ENCODE data around the gene CATSPERD. TPM values are rescaled to one million over a fixed set of nuclear protein-coding genes. Genes with fewer than 3 reads are reported as not detected.

CATSPERD gene
- total RNA-seq, 2 experiments from 2014 or later, result not detected

DNA sequence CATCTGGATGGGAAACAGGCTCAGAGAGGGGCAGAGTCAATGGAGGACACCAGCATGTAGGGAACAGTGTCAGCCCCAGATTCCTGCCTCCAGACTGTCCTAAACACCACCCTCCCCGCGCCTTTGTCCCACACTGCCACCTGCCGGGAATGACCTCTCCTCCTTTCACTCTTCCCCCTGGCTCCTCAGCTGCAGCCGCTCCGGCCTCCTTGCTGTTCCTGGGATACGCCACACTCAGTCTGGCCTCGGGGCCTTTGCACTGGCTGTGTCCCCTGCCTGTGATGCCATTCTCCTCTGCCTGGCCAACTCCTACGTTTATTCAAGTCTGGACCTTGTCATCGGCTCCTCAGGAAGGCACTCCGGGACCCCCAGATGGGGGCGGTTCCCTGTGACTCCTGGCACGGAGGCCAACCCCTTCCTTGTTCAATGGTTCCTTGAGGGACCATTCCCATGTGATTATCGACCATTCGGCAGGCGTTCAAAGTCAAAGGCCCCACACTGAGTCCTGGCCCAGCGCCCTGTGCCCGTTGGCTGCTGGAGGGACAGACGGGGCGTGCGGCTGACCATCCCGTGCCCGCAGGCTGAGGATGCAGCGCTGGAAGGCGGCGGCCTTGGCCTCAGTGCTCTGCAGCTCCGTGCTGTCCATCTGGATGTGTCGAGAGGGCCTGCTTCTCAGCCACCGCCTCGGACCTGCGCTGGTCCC is 103.3 kb downstream of the CATSPERD start:
- DNase-seq, result no peak
- Mint-ChIP-seq H3K4me3 (no peak overlapping the region), H3K9me3 (no peaks in the 10 kb centered on the region), H3K36me3 (no peaks in the 10 kb centered on the region), H3K27ac (no peak overlapping the region), H3K27me3 (no peaks in the 10 kb centered on the region), H3K4me1 (peaks cover 11% of the 10 kb centered on the region)

GRCh38 chr19:5824751-5825150 is 104.3 kb downstream of the CATSPERD start:
- H3K4me1 Mint-ChIP-seq, result peaks cover 13% of the 10 kb centered on the region
- H3K27ac Mint-ChIP-seq, result no peak overlapping the region
- no peak overlapping the region for H3K4me3 Mint-ChIP-seq
- no peaks in the 10 kb centered on the region for H3K27me3 Mint-ChIP-seq
- no peaks in the 10 kb centered on the region for H3K9me3 Mint-ChIP-seq
- DNase-seq, result no peak
- no peaks in the 10 kb centered on the region for H3K36me3 Mint-ChIP-seq

- Mint-ChIP-seq H3K4me1 (peaks cover 13% of the 10 kb centered on the region), H3K27me3 (no peaks in the 10 kb centered on the region), H3K27ac (no peak overlapping the region), H3K36me3 (no peaks in the 10 kb centered on the region), H3K9me3 (no peaks in the 10 kb centered on the region), H3K4me3 (no peak overlapping the region)
- DNase-seq, result no peak
Measured at GRCh38 chr19:5825178-5825577, 104.7 kb downstream of the CATSPERD start.

DNA sequence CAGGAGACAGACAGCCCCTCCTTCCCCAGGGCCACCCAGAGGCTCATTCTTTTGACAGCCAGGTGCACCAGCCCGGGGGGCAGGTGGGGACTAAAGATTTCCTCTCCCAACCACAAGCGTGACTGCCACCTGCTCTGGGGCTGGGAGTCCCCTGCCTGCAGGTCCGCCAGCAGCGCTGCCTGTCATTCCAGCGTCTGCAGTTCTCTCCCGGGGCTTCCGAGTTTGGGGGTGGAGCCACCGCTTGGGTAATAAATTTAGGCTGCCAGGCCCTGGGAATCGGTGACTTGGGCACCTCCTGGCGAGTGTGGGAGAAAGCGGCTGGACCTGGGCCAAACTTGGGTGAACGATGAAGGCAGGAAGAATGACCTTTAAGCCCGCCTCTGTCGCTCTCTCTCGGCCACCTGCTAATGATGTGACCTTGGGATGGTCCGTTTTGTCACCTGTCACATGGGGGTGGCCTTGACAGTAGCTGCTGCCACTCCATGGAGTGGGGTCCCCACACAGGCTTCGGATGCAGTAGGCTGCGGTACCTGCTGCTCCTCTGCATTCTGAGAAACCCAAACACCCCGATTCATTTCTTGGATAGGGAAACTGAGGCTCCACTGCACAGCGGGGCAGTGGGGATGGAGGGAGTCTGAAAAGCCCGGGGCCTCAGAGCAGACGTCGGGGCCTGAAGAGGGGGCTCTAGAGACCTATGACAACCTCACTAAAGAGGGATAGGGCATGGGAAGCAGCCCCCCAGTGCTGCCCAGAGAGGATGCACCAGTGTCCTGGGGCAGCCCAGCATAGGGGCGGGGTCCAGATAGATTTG is 106.3 kb downstream of the CATSPERD start:
- H3K4me3 Mint-ChIP-seq, result peak overlapping the region; percentile 83
- peak overlapping the region; percentile 83 for H3K27ac Mint-ChIP-seq
- peaks cover 13% of the 10 kb centered on the region for H3K4me1 Mint-ChIP-seq
- H3K9me3 Mint-ChIP-seq, result no peaks in the 10 kb centered on the region
- peak; percentile 42 for DNase-seq
- H3K36me3 Mint-ChIP-seq, result no peaks in the 10 kb centered on the region
- no peaks in the 10 kb centered on the region for H3K27me3 Mint-ChIP-seq

- Mint-ChIP-seq H3K9me3 (no peaks in the 10 kb centered on the region), H3K27me3 (no peaks in the 10 kb centered on the region), H3K36me3 (no peaks in the 10 kb centered on the region), H3K4me1 (peaks cover 13% of the 10 kb centered on the region), H3K4me3 (peak overlapping the region; percentile 83), H3K27ac (peak overlapping the region; percentile 83)
- DNase-seq, result no peak
Measured at GRCh38 chr19:5827342-5827890, 107.0 kb downstream of the CATSPERD start.

DNA sequence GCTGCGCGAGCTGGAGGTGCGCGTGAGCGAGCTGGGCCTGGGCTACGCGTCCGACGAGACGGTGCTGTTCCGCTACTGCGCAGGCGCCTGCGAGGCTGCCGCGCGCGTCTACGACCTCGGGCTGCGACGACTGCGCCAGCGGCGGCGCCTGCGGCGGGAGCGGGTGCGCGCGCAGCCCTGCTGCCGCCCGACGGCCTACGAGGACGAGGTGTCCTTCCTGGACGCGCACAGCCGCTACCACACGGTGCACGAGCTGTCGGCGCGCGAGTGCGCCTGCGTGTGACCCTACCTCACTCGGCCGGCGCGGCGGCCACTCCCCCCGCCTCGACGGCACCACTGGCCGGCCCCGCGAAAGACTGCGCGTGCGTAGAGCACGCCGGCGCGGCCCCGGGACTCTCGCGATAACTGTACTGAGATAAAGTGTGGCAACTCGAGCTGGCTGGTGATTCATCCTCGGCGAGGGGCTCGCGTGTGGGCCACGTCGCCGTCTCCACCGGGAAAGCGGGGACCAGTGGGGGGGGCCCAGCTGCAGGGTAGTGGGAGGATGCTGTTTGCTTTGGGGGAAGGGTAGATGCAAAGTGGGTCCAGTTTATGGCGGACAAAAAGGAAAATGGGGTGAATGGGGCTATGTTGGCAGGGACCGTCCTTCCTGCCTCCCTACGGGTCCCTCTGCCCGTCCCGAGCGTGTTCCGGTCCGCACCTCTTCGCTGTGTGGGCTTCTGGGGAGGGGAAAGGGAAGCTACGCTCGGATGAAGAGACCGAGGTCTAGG is 107.6 kb downstream of the CATSPERD start:
- Mint-ChIP-seq H3K9me3 (no peaks in the 10 kb centered on the region), H3K4me3 (peak overlapping the region; percentile 99), H3K27ac (peak overlapping the region; percentile 99), H3K4me1 (peaks cover 13% of the 10 kb centered on the region), H3K27me3 (no peaks in the 10 kb centered on the region), H3K36me3 (no peaks in the 10 kb centered on the region)
- peak; percentile 97 for DNase-seq

Other genes starting within 250 kb of the CATSPERD start
- under 1 TPM; 0.29 to 0.34 TPM for gene TINCR, start 152.7 kb upstream of the CATSPERD start, total RNA-seq
- 10 to 100 TPM; 79.5 to 84.1 TPM for gene SAFB2, start 97.9 kb upstream of the CATSPERD start, total RNA-seq
- 100 to 1,000 TPM; 123 to 133 TPM for gene SAFB, start 97.6 kb upstream of the CATSPERD start, total RNA-seq
- gene MICOS13, start 40.1 kb upstream of the CATSPERD start, total RNA-seq, result 10 to 100 TPM; 44.6 to 53.5 TPM
- 1 to 10 TPM; 1.5 to 3.2 TPM for gene HSD11B1L, start 39.6 kb upstream of the CATSPERD start, total RNA-seq
- 1,000 to 10,000 TPM; 1,649 to 1,711 TPM for gene RPL36, start 30.3 kb upstream of the CATSPERD start, total RNA-seq
- 100 to 1,000 TPM; 277 to 287 TPM for gene LONP1, start 491 bp upstream of the CATSPERD start, total RNA-seq
- 10 to 100 TPM; 14.1 to 14.3 TPM for gene PRR22, start 64.1 kb downstream of the CATSPERD start, total RNA-seq
- gene DUS3L, start 70.5 kb downstream of the CATSPERD start, total RNA-seq, result 100 to 1,000 TPM; 103 to 106 TPM
- under 1 TPM; 0.21 to 0.38 TPM for gene NRTN, start 84.4 kb downstream of the CATSPERD start, total RNA-seq
- not detected for gene FUT6, start 119.1 kb downstream of the CATSPERD start, total RNA-seq
- not detected for gene FUT3, start 130.8 kb downstream of the CATSPERD start, total RNA-seq
- not detected for gene FUT5, start 149.9 kb downstream of the CATSPERD start, total RNA-seq
- gene NDUFA11, start 183.2 kb downstream of the CATSPERD start, total RNA-seq, result 100 to 1,000 TPM; 244 to 255 TPM
- 1 to 10 TPM; 1.4 to 1.9 TPM for gene VMAC, start 184.2 kb downstream of the CATSPERD start, total RNA-seq
- 1 to 10 TPM; 1.9 to 2.6 TPM for gene CAPS, start 193.6 kb downstream of the CATSPERD start, total RNA-seq

Data from activated naive CD8-positive, alpha-beta T cell treated with anti-CD3 and anti-CD28 coated beads for 36 hours (primary cell).